NCI-H2081 treated with DMSO at 0.1 percent for 48 hours (cell line): ENCODE results near the gene IRF2.

Experiments
- DNase-seq: peaks from one replicate; lab custom pipeline; 2025; lab: John Stamatoyannopoulos, UW

The IRF2 gene

GRCh38 chr4:184432127-184432922, 42.0 kb downstream of the IRF2 start:
- DNase-seq: no peak

GRCh38 chr4:184430163-184430562, 44.2 kb downstream of the IRF2 start:
- no peak for DNase-seq

GRCh38 chr4:184428787-184429186, 45.6 kb downstream of the IRF2 start:
- no peak for DNase-seq

DNA sequence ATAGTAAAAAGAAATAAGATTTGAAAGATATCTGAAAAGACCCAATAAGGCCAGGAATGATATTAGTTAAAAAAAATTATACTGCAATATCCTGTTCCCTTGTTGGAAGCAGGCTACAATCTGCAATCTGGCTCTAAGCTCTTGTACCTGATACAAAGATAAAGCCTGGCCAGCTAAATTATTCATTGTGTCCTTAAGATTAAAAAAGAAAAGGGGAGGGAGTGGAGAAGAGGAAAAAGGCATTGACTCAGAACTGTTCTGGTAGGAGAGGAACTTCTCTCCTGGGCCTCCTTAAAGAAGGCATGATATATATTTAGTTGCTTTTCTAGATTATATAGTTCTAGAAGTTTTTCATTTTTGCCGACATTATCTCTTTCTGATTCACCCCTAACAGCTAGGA, 46.7 kb downstream of the IRF2 start:
- no peak for DNase-seq

DNA sequence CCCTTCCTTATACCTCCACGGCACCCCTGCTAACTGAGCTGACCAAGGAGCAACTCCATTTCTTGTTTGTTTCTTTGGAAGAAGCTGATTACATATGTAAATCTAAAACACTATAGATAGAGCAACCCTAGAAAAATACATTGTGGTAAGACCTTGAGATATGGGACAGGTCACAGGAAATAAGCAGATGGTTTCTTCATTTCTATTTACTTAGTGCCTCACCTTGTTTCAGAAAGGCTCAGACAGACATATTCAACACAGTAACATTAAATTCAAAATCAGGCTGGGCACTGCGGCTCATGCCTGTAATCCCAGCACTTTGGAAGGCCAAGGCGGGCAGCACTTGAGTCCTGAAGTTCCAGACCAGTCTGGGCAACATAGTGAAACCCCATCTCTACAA, 47.3 kb downstream of the IRF2 start:
- DNase-seq: no peak

GRCh38 chr4:184424993-184425758, 49.2 kb downstream of the IRF2 start:
- DNase-seq: no peak

DNA sequence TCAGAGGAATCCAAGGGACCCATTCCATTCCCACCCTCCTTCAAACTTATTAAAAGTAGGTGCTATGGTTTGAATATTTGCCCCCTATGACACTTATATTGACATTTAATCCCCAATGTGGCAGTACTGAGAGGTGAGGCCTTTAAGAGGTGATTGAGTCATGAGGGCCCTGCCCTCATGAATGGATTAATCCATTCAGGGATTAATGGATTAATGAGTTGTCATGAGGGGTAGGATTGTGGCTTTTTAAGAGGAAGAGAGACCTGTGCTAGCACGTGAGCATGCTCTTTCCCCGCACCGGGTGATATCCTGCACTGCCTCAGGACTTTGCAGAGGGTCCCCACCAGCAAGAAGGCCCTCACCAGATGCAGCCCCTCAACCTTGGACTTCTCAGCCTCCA, 50.1 kb downstream of the IRF2 start:
- DNase-seq: no peak

DNA sequence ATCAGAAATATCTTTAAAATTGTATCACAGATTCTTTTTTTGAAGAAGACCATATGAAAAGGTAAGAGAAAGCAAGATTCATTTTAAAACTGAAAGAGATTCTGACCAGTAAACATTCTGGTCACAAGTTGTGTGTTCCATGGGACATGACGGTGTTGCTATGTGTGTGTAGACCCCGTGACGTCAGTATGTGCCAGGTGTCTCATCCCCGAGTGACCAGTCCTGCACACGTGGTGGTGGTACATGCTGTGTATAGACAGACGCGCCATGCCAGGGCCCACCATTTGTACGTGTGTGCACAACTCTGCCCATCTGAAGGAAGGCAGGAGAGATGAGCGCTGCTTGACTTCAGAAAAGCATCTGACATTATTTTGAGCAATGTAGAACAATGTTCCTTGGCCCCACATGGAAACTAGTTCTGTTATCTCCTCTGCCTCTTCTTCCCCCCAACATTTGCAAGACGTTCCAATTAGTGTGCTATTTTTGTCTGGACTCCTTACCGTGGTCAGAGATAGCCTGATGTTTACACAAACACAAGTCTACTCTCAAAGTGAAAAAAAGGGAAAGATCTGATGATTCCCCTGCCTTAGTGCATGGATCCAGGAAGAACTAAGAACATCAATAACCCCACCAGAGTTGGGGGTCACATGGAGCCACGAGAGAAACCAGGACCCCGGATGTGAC, 51.2 kb downstream of the IRF2 start:
- DNase-seq: no peak

DNA sequence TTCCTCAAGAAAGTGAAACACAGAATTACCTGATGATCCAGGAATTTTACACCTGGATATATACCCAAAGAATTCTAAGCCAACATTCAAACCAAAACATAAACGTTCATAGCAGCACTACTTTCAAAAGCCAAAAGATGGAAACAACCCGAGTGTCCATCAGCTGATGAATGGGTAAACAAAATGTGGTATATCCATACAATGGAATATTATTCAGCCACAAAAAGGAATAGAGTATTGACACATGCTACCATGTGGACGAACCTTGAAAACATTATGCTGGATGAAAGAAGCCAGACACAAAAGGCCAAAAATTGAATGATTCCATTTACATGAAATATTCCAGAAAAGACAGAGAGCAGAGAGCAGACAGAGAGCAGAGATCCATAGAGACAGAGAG, 52.0 kb downstream of the IRF2 start:
- no peak for DNase-seq

DNA sequence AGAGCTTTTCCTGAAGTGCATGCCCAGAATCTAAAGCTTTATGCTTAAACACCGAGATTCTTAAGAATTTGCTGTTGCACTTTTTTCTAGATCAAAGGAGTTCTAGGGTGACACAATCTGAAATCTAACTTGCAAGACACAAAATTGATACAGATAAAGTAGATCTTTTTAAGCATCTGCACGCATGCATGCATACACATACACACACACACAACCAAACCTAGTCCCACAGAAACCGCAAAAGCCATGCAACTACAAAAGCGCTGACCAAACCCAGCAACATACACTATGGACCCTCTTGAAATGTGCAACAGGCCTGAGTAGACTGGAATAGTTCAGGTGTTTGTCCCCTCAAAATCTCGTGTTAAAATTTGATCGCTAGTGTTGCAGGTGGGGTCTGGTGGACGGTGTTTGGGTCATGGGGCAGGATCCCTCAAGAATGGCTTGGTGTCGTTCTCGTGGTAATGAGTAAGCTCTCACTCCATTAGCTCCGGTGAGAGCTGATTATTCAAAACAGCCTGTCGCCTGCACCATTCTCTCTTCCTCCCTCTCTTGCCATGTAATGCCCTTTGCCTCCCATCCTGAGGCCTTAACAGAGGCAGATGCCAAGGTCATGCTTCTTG, 52.7 kb downstream of the IRF2 start:
- no peak for DNase-seq

GRCh38 chr4:184420881-184421416, 53.4 kb downstream of the IRF2 start:
- DNase-seq: no peak

GRCh38 chr4:184420402-184420801, 53.9 kb downstream of the IRF2 start:
- no peak for DNase-seq

DNA sequence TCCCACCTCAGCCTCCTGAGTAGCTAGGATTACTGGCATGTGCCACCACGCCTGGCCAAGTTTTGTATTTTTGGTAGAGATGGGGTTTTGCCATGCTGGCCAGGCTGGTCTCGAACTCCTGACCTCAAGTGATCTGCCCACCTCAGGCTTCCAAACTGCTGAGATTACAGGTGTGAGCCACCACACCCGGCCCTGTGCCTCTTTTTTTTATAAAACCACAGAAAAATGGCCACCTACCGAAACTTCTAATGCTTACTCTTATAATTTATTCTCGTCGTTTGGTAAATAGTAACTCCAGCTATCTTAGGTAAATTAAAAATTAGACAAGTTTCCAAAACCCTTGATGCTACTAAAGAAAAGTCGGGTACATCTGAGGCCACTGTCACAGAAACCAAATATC, 54.4 kb downstream of the IRF2 start:
- DNase-seq: no peak

- DNase-seq: no peak
These were observed 56.4 kb downstream of the IRF2 start for GRCh38 chr4:184417802-184418511.

GRCh38 chr4:184416913-184417734, 57.2 kb downstream of the IRF2 start:
- no peak for DNase-seq

- DNase-seq: no peak
These were observed 59.3 kb downstream of the IRF2 start for GRCh38 chr4:184415071-184415470.

GRCh38 chr4:184413261-184414046, 60.9 kb downstream of the IRF2 start:
- no peak for DNase-seq

DNA sequence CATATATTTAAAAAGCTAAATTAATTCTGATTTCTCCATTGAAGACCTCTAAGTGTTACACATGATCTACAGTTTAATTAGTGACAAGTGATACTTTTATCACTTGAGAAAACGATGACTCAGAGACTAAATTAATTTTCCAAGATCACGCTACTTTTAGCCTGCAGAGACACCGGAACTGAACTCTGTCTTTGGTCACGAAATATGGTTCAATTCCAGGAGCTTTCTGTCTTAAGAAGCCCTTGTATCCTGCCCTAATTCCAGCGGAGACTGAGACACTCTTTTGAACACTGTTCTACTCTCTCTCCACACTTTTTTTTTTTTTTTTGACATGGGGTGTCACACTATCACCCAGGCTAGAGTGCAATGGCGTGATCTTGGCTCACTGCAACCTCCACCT, 63.6 kb downstream of the IRF2 start:
- DNase-seq: no peak

DNA sequence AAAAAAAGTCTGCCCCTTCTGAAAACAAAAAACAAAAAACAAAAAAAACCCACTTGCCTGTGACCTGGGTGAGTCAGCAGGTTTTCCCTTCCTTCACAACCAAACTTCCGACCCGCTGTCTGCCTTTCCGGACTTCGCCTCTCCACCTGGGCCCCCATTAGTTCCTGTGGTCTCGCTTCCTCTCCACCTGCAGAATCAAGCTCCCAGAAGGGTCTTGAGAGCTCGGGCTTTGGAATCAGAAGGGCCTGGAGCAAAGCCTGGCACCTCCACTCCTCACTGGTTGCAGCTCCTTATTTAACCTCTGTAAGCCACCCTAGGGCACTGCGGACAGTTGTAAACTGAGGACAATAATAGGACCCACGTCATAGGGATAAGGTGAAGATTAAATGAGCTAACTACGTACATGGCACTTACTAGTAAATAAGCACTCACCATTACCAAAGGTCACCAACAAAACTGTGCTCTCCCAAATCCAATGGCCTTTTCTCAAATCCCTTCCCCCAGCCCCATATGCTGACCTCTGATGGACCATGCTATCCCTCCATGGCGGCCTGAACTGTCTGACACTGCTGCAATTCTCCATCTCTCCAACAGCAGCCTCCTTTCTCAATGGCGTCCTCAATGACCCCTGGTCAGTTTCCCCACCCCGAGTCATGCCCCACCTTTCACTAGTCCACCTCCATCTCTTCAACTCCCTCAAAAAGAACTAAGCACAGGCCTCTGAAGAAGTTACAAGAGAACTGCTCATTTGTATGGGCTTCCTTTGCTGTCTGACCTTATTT, 64.2 kb downstream of the IRF2 start:
- DNase-seq: no peak
